Thyroid gland (tissue), 4 donors: ENCODE measurements around the gene NR2F6. TPM values are rescaled to one million over a fixed set of nuclear protein-coding genes. Genes with fewer than 3 reads are reported as not detected.

Source experiments
- DNase-seq, 2 donors: peaks; one replicate each; pipeline ENCODE4 v3.0.0-alpha.2; 2019
- H3K27ac ChIP-seq, 3 donors: fragments of 200-600 bp; sonication (generic); 1 replicate in 2 of 3; 2 replicates in 1 of 3; pipeline ENCODE4 v1.5.1; 2016 to 2019; ENCODE audit warnings: mild to moderate bottlenecking in 1 of 3, moderate library complexity in 1 of 3
- H3K27me3 ChIP-seq: fragments of 200-600 bp; sonication (generic); one replicate; pipeline ENCODE4 v1.5.1; 2019
- H3K36me3 ChIP-seq, 2 donors: fragments of 200-600 bp; sonication (generic); one replicate each; pipeline ENCODE4 v1.5.1; 2016 to 2019
- H3K4me1 ChIP-seq, 2 donors: fragments of 200-600 bp; sonication (generic); one replicate each; pipeline ENCODE4 v1.5.1; 2017 to 2019
- H3K4me3 ChIP-seq, 3 donors: fragments of 200-600 bp; sonication (generic); replicated peaks in 1 of 3; 1 replicate in 2 of 3; 2 replicates in 1 of 3; pipeline ENCODE4 v1.5.1; 2016; ENCODE audit warnings: mild to moderate bottlenecking in 1 of 3
- H3K9me3 ChIP-seq: fragments of 200-600 bp; sonication (generic); one replicate; pipeline ENCODE4 v1.5.1; 2017
- CTCF ChIP-seq, 6 experiments: fragments of 200-600 bp in 3 of 6; fragments of 450-650 bp in 3 of 6; sonication (generic) in 3 of 6; IDR thresholded peaks; one replicate each; pipeline ENCODE4 v1.5.1; 2016 to 2019; ENCODE audit warnings: antibody characterized with exemption in 6 of 6, mild to moderate bottlenecking in 2 of 6, inconsistent platforms in 1 of 6, moderate library complexity in 1 of 6
- POLR2A ChIP-seq, 2 donors: fragments of 450-650 bp; IDR thresholded peaks; one replicate each; pipeline ENCODE4 v1.6.1; 2017; ENCODE audit warnings: antibody characterized with exemption in 2 of 2, mild to moderate bottlenecking in 2 of 2, moderate library complexity in 1 of 2
- WGBS, 2 donors: methylation state at CpG; one replicate each; pipeline ENCODE4 v1.1.5; 2017; 5-methylcytosine and 5-hydroxymethylcytosine counted together
- intact Hi-C: fragments of 100-400 bp; cut with DNase I; formaldehyde crosslinking; loops from one replicate; pipeline ENCODE4 v1.15.1; 2023
- total RNA-seq, 4 donors: library from RNA; depleted of rRNA; stranded (reverse); fragments of >200 nt; gene quantifications; one replicate each; pipeline ENCODE4 v1.2.3, GENCODE V29; 2016

Gene NR2F6
- total RNA-seq, 4 donors from 2014 or later, result 66.0 to 117 (median 97.9) TPM

GRCh38 chr19:17226002-17226933 is 19.5 kb downstream of the NR2F6 start, which contains the start of gene OCEL1:
OCEL1 (plus strand) TSS chr19:17226226; CDS start chr19:17226248, 22 bp downstream.
- no peaks in the 10 kb centered on the region for H3K9me3 ChIP-seq
- H3K36me3 ChIP-seq, result peaks cover 0 to 5% of the 10 kb centered on the region in 2 donors
- WGBS, 2 donors, result 0 to 5% methylated on average over 10 to 47 of the region's 90 CpGs
- intact Hi-C loops, result no loop called here
- peak; percentile 99 to 100 for DNase-seq
- no peaks in the 10 kb centered on the region for H3K27me3 ChIP-seq
- H3K4me1 ChIP-seq, result peaks cover 17% of the 10 kb centered on the region in 2 donors
- peak within 1 kb of the TSS; percentile 88 to 97 (median 88) for H3K27ac ChIP-seq
- TF ChIP-seq CTCF (IDR thresholded peaks at IDR 0.05), result peak in 1 of 6 experiments; percentile 18
- peak in 1 of 2 donors; percentile 92 for TF ChIP-seq POLR2A (IDR thresholded peaks at IDR 0.05)
- peak within 1 kb of the TSS; percentile 8 to 73 (median 50) for H3K4me3 ChIP-seq

- DNase-seq, result no peak
- Histone ChIP-seq H3K36me3 (peaks cover 0 to 5% of the 10 kb centered on the region in 2 donors), H3K4me3 (no peak overlapping the region), H3K27ac (no peak overlapping the region), H3K4me1 (peaks cover 17% of the 10 kb centered on the region in 2 donors), H3K9me3 (no peaks in the 10 kb centered on the region), H3K27me3 (no peaks in the 10 kb centered on the region)
- intact Hi-C loops, result no loop called here
- 87 to 88% methylated on average over 10 of the region's 10 CpGs for WGBS, 2 donors
- TF ChIP-seq CTCF (IDR thresholded peaks at IDR 0.05) (no peak), POLR2A (IDR thresholded peaks at IDR 0.05) (no peak)
These were observed 20.7 kb downstream of the NR2F6 start for GRCh38 chr19:17225053-17225452.

- TF ChIP-seq POLR2A (IDR thresholded peaks at IDR 0.05) (no peak), CTCF (IDR thresholded peaks at IDR 0.05) (no peak)
- H3K4me3 ChIP-seq, result no peak overlapping the region
- no peaks in the 10 kb centered on the region for H3K9me3 ChIP-seq
- 65 to 72% methylated on average over 11 to 14 of the region's 14 CpGs for WGBS, 2 donors
- H3K36me3 ChIP-seq, result peaks cover 5 to 14% of the 10 kb centered on the region in 2 donors
- H3K27me3 ChIP-seq, result no peaks in the 10 kb centered on the region
- no peak for DNase-seq
- peaks cover 6% of the 10 kb centered on the region in 2 donors for H3K4me1 ChIP-seq
- H3K27ac ChIP-seq, result no peak overlapping the region
- intact Hi-C loops, result no loop called here
These were observed 25.4 kb downstream of the NR2F6 start for GRCh38 chr19:17220207-17220758.

GRCh38 chr19:17219286-17219685 is 26.4 kb downstream of the NR2F6 start:
- peaks cover 8 to 12% of the 10 kb centered on the region in 2 donors for H3K4me1 ChIP-seq
- 96 to 98% methylated on average over 8 of the region's 8 CpGs for WGBS, 2 donors
- intact Hi-C loops, result loop anchor here (10.0 kb wide), 2 partner anchors 46 to 144 kb away; partner anchors contain the start of genes BABAM1, HAUS8, MYO9B and USHBP1
- peaks cover 5 to 14% of the 10 kb centered on the region in 2 donors for H3K36me3 ChIP-seq
- DNase-seq, result no peak
- no peak overlapping the region for H3K4me3 ChIP-seq
- TF ChIP-seq CTCF (IDR thresholded peaks at IDR 0.05) (no peak), POLR2A (IDR thresholded peaks at IDR 0.05) (no peak)
- no peak overlapping the region for H3K27ac ChIP-seq
- no peaks in the 10 kb centered on the region for H3K27me3 ChIP-seq
- H3K9me3 ChIP-seq, result no peaks in the 10 kb centered on the region
